Astrocyte (in vitro differentiated cells and primary cell): ENCODE results near the gene GRIN3B.

ENCODE experiments used
- EZH2 ChIP-seq: IDR thresholded peaks from 2 replicates; pipeline ENCODE4 v1.6.1; 2012; ENCODE audit warnings: mild to moderate bottlenecking, low read length, inconsistent platforms; ENCODE audit not compliant: insufficient read depth
- TF ChIP-seq, protein P1 (sequence below): IDR thresholded peaks from 2 replicates; pipeline ENCODE4 v1.5.1; 2011; ENCODE audit warnings: low read depth, mild to moderate bottlenecking, inconsistent platforms, low read length, moderate library complexity; ENCODE audit not compliant: insufficient read depth

DNA sequence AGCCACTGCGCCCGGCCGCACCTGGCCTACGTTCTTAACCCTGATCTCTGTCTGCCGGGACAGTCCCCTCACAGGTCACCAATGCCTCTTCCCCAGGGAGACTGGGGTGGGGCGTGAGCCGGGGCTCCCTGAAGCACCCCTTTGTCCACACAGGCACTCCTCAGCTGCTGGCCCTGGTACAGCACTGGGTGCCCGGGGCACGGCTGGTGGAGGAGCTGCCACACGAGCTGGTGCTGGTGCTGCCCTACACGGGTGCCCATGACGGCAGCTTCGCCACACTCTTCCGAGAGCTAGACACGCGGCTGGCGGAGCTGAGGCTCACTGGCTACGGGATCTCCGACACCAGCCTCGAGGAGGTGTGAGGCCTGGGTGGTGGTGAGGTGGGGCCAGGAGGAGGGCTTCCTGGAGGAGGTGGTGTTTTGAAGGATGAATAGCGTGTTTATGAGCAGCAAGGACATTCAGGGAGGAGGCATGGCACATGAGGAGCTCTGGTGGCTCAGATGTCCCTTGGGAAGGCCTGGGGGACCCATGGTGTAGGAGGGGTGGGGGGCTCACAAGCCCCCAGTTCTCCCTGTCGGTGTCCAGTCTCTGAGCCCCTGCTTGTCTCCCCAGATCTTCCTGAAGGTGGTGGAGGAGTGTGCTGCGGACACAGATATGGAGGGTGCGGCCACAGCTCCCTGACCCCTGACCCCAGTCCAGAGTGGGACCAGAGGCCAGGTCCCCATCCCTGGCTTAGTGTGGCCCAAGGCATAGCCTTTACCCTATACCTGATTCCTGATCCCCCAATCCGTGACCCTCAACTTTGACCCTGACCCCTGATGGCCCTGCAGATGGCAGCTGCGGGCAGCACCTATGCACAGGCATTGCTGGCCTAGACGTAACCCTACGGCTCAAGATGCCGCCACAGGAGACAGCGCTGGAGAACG lies 53.2 kb downstream of the GRIN3B start:
- TF ChIP-seq, protein P1, sequence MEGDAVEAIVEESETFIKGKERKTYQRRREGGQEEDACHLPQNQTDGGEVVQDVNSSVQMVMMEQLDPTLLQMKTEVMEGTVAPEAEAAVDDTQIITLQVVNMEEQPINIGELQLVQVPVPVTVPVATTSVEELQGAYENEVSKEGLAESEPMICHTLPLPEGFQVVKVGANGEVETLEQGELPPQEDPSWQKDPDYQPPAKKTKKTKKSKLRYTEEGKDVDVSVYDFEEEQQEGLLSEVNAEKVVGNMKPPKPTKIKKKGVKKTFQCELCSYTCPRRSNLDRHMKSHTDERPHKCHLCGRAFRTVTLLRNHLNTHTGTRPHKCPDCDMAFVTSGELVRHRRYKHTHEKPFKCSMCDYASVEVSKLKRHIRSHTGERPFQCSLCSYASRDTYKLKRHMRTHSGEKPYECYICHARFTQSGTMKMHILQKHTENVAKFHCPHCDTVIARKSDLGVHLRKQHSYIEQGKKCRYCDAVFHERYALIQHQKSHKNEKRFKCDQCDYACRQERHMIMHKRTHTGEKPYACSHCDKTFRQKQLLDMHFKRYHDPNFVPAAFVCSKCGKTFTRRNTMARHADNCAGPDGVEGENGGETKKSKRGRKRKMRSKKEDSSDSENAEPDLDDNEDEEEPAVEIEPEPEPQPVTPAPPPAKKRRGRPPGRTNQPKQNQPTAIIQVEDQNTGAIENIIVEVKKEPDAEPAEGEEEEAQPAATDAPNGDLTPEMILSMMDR: no peak
- TF ChIP-seq EZH2: no peak
